HG02840 (cell line): Measurements from ENCODE around the gene ACTRT2.

Source experiments
- ATAC-seq: cut with Tn5 transposase; IDR thresholded peaks from one replicate; pipeline ENCODE4 v1.9.1; 2021; ENCODE audit warnings: mild to moderate bottlenecking, moderate library complexity, moderate number of reproducible peaks; ENCODE audit not compliant: unreplicated experiment, low FRiP score

Gene ACTRT2

DNA sequence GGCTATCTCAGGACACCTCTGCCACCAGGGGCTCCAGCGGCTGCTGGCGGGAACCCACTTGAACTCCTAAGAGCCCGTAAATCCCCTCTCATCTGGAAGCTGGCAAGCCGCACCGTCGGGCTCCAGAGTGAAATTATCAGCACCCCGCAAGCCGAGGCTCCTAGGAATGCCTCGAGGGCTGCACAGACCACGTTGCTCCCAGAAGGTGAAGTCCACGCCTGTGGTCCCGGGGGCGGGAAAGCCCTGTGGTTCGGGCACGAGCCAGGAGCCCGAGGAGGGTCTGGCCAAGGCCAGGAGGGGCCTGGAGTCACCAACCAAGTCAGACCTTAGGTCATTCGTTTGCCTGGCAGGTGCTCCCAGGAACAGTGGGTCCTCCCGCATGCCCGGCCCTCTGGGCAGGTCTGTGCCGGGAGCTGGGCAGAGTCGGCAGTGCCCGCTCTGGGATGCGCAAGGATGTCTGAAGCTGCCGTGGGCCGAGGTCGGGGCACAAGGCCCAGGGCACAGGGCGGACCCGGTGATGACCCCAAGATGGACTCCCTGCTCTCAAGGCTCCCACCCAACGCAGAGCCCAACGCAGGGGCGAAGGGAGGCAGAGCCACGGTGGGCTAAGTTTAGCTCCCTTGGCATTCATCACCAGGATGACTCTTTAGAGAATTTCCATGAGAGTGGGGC, 8.9 kb downstream of the ACTRT2 start:
- no peak for ATAC-seq

- no peak for ATAC-seq
These were observed 9.6 kb downstream of the ACTRT2 start for GRCh38 chr1:3030663-3031381.

GRCh38 chr1:3031401-3032221, 10.3 kb downstream of the ACTRT2 start:
- ATAC-seq: no peak

DNA sequence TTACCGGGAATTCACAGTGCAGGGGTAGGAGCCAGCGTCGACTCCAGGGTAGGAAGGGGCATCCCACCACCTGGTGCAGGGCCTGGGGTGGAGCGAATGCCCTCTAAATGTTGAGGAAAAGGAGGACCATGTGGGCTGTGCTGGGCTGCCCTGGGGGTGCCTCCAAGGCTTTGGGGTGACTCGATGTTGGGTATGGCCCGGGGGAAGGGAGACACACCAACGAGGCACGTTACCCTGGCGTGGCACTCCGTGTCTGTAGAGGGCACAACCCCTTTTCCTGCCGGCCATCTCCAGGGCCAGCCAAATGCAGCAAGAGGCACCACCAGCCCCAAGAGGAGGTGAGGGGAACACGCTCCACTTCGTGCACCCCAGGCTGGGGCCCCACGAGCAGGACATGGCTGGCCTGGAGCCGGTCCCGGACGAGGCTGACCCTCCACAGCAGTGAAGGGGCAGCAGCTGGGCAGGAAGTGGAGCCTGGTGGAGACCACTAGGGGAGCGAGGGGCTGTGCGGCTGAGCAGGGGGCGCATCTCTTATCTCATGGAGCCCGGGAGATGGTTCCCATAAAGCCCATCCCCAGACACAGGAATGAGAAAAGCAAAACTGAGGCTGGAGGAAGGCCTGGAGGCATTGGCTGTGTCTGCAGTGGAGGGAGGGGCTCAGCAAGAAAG, 11.2 kb downstream of the ACTRT2 start:
- ATAC-seq: no peak

- no peak for ATAC-seq
These were observed 11.9 kb downstream of the ACTRT2 start for GRCh38 chr1:3033040-3033789.

GRCh38 chr1:3033790-3034090, 12.5 kb downstream of the ACTRT2 start:
- no peak for ATAC-seq

DNA sequence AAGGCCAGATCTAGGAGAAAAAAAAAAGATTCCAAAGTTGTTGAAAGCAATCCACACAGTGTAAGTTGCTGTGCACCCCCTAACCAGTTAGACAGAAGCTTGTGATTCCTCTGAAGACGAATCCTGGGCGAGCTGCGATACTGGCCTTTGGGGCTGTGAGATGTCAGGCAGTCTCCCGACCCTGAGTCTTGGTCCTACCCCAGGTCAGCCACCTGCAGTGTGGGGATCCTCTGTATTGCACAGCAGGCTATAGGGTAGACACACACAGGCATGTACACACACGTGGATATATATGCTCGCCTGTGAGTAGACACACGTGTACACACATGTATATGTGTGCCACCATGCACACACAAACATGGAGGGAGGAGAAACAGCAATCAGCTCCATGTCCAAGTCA, 12.9 kb downstream of the ACTRT2 start:
- ATAC-seq: no peak

DNA sequence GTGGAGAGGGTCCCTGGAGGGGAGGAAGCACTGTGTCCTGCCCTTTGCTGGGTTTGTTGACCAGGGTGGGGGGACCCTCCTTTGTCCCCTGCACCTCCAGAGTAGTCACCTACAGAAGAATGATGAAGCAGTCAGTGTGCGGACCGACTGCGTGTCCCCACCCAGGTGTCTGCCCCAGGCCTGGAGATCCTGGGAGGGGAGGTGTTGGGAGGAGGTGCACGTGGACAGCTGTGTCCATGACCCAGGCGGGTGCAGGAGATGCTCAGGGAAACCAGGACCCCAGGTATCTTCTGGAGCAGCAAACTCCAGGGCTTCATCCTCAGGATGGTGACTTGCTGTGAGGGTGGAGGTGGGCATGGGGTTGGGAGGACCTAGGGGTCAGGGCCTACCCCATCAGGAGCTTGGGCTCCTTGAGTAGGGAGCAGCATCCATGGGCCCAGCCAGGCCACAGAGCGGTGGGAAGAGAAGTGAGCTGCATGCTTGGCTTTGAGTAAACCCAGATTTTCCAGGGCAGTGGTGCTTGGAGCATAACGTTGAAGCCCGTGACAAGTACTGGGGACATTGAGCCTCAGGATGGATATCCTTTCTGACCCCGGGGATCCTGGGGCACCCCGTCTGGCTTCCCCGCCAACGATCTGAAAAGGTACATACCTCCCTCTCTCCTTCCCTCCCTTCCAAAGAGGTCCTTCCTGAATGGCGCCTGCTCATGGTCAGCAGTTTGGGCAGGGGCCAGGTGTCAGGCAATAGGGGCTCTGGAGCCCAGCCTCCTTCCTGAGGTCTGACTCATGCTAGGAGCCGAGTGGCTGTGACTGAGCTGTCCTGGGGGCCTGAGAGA, 13.7 kb downstream of the ACTRT2 start:
- no peak for ATAC-seq

DNA sequence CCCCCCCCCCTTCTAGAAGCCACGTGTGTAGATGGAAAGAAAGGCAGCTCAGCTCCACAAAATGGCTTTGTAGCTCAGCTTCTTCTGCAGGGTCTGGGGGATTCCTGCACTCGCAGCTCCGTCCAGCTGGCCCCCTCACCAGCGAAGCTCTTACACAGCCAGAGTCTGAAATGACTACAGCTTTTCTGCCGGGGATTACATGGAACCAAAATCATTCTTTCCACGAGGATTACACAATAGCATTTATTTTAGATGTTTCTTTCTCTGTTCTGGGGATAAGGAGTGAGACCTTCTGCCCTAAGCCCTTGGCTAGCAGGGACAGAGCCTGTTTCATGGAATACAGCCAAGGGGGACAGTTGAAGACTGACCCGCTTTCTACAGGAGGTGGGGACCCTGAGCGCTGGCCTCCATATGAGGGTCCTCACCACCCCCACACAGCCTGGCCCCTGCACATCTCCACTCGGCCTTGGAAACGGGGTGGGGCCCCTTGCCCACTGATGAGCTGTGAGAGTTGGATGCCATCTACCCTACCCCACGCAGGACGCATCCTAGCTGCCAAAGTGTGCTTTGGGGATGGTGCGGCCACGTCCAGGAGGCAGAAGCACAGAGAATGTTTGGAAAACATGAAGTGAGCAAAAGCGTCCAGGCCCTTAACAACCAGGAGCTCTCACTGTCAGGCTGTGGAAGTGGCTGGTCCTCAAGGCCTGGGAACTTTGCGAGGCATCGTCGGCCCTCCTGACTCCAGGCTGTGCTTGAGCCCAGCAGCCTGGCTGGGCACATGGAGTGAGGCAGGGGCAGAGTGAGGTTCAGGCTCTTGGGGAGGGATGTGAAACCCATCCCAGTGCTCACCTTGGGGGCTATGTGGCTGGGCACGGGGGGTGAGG, 14.5 kb downstream of the ACTRT2 start:
- no peak for ATAC-seq

DNA sequence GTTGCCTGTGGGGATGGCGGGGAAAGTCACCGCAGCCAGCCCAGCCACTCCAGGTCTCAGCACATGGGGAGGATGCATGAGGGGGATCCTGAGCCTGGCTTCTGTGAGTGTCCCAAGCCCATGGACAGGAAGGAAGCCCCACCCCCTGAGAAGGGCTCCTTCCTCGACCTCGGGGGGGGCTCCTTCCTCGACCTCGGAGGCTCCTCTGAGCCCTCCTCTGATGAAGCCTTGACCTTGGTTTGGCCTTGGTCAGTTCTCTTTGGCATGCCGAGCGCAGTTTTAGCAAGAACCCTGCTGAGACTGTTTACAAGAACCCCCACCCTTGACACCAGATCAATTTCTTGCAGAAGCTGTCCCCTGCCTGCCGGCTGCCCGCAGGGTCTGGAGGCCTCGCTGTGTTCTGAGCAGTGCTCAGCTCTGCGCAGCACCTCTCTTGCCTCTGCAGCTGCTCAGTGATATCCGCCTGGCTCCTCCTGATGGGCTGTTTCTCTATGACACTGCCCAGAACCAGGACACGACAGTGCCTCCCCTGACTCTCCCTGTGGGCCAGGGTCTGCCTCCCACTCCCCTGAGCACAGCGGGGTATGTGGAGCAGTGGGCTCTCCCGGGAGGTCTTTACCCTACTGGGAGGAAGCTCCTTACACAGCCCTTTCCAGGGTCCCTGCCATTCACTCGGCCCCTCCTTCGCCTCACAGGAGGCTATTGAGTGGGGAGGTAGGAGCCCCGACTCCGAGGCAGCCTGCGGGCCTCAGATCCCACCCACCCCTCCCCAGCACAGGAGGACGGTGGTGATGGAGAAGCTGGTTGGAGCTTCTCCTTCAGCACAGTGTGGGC, 15.4 kb downstream of the ACTRT2 start:
- ATAC-seq: no peak

GRCh38 chr1:3037281-3038040, 16.2 kb downstream of the ACTRT2 start:
- ATAC-seq: no peak

DNA sequence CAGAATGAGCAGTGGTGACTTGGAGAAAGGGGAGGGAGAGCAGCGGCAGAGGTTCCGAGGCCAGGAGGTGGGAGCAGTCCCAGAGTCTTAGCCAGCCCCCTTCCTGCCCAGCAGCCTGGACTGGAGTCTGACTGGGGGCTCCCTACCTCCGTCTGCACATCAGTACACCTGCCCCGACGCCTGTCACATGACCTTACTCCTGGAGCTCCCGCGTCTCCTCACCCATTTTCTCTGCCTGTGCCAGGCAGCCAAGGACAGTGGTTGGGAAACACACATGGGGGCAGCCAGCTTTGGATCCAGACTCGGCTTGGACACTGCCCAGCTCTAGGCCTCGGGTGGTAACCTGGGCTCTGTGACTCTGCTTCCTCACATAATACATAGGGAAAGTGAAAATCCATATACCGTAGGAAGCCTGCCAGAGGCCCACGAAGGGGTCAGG, 16.9 kb downstream of the ACTRT2 start:
- no peak for ATAC-seq

DNA sequence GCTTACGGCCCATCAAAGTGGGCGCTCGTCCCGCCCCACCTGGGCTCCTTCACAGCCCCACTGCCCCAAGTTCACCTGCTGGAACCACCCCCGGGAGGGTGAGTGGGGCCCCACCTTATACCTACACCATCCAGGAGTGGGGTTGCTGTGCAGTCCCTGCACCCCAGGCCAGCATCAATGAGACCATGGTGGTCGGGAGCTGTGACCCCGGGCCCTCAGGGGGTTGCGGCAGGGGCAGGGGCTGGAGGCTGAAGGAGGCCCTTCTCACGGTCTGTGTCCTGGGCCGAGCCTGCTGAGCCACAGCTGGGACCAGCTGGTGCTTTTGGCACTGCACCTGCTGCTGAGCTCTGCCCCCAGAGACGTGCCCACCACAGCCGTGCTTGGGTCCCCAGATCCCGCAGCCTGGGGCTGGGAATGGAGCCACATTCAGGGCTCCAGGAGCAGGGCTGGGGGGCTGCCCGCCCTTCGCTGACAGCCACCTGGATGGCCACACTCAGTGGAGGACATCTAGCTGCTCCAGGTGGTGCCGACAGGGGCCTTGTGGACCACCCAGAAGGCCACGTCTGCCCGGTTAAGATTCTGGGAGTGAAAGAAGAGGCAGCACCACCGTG, 17.4 kb downstream of the ACTRT2 start:
- no peak for ATAC-seq

GRCh38 chr1:3040004-3040403, 18.7 kb downstream of the ACTRT2 start:
- no peak for ATAC-seq

GRCh38 chr1:3042481-3042880, 21.2 kb downstream of the ACTRT2 start:
- ATAC-seq: no peak

GRCh38 chr1:3049164-3049563, 27.9 kb downstream of the ACTRT2 start:
- no peak for ATAC-seq
